H9 (cell line): ENCODE measurements around the gene OR10W1. TPM values are rescaled to one million over a fixed set of nuclear protein-coding genes. Genes with fewer than 3 reads are reported as not detected.

Experiments
- DNase-seq: peaks from one replicate; pipeline ENCODE4 v3.0.0-alpha.2; 2017
- H2AFZ ChIP-seq: one replicate; pipeline ENCODE4 v1.6.1; 2013; ENCODE audit warnings: mild to moderate bottlenecking, low read length, control low read depth, moderate library complexity
- H2AK5ac ChIP-seq: 2 replicates; pipeline ENCODE4 v1.6.1; 2013; ENCODE audit warnings: low read length, control low read depth, mixed read lengths; ENCODE audit not compliant: insufficient read length
- H2BK120ac ChIP-seq: one replicate; pipeline ENCODE4 v1.6.1; 2013; ENCODE audit warnings: low read depth, mild to moderate bottlenecking, low read length, control low read depth, inconsistent platforms; ENCODE audit not compliant: poor library complexity, severe bottlenecking
- H2BK12ac ChIP-seq: 2 replicates; pipeline ENCODE4 v1.6.1; 2013; ENCODE audit warnings: low read length, control low read depth, mixed read lengths, low read depth; ENCODE audit not compliant: insufficient read length
- H2BK15ac ChIP-seq: 2 replicates; pipeline ENCODE4 v1.6.1; 2013; ENCODE audit warnings: low read depth, low read length, control low read depth
- H2BK20ac ChIP-seq: one replicate; pipeline ENCODE4 v1.6.1; 2013; ENCODE audit warnings: low read depth, mild to moderate bottlenecking, low read length, control low read depth, inconsistent platforms; ENCODE audit not compliant: poor library complexity, severe bottlenecking
- H2BK5ac ChIP-seq: 2 replicates; pipeline ENCODE4 v1.6.1; 2013; ENCODE audit warnings: low read length, control low read depth, mixed read lengths; ENCODE audit not compliant: insufficient read length
- H3K14ac ChIP-seq: 2 replicates; pipeline ENCODE4 v1.6.1; 2013; ENCODE audit warnings: low read length, control low read depth; ENCODE audit not compliant: insufficient read depth
- H3K18ac ChIP-seq: 2 replicates; pipeline ENCODE4 v1.6.1; 2013; ENCODE audit warnings: low read depth, mild to moderate bottlenecking, mixed read lengths, low read length, control low read depth; ENCODE audit not compliant: insufficient read length
- H3K23ac ChIP-seq: 2 replicates; pipeline ENCODE4 v1.6.1; 2013; ENCODE audit warnings: low read length, control low read depth, mixed read lengths, low read depth; ENCODE audit not compliant: insufficient read length
- H3K23me2 ChIP-seq: 2 replicates; pipeline ENCODE4 v1.6.1; 2013; ENCODE audit warnings: low read depth, mild to moderate bottlenecking, mixed read lengths, low read length, control low read depth; ENCODE audit not compliant: insufficient read length, poor library complexity, severe bottlenecking
- H3K27ac ChIP-seq: 2 replicates; pipeline ENCODE4 v1.5.1; 2013; ENCODE audit warnings: low read length, control low read depth, mixed read lengths, low read depth; ENCODE audit not compliant: insufficient read length
- H3K27me3 ChIP-seq: 2 replicates; pipeline ENCODE4 v1.6.1; 2013; ENCODE audit warnings: low read length, control low read depth, inconsistent platforms; ENCODE audit not compliant: insufficient read depth
- H3K4ac ChIP-seq: 2 replicates; pipeline ENCODE4 v1.6.1; 2013; ENCODE audit warnings: low read depth, mild to moderate bottlenecking, control low read depth, inconsistent platforms, low read length, moderate library complexity
- H3K4me1 ChIP-seq: 2 replicates; pipeline ENCODE4 v1.6.1; 2013; ENCODE audit warnings: low read length, control low read depth, inconsistent platforms; ENCODE audit not compliant: insufficient read depth
- H3K4me2 ChIP-seq: 2 replicates; pipeline ENCODE4 v1.6.1; 2013; ENCODE audit warnings: low read length, control low read depth, mixed read lengths; ENCODE audit not compliant: insufficient read length, insufficient read depth
- H3K56ac ChIP-seq: 2 replicates; pipeline ENCODE4 v1.6.1; 2013; ENCODE audit warnings: low read depth, mild to moderate bottlenecking, mixed read lengths, low read length, control low read depth; ENCODE audit not compliant: insufficient read length
- H3K79me1 ChIP-seq: 2 replicates; pipeline ENCODE4 v1.6.1; 2013; ENCODE audit warnings: low read depth, mild to moderate bottlenecking, moderate library complexity, low read length, control low read depth, inconsistent platforms; ENCODE audit not compliant: insufficient read depth, poor library complexity, severe bottlenecking
- H3K79me2 ChIP-seq: 2 replicates; pipeline ENCODE4 v1.6.1; 2013; ENCODE audit warnings: low read length, control low read depth, inconsistent platforms; ENCODE audit not compliant: insufficient read depth
- H3K9ac ChIP-seq: 2 replicates; pipeline ENCODE4 v1.6.1; 2013; ENCODE audit warnings: low read length, control low read depth, mixed read lengths; ENCODE audit not compliant: insufficient read length; ENCODE audit errors: extremely low read depth
- H3K9me3 ChIP-seq: one replicate; pipeline ENCODE4 v1.6.1; 2013; ENCODE audit warnings: low read depth, low read length, inconsistent platforms; ENCODE audit not compliant: control insufficient read depth
- H3T11ph ChIP-seq: one replicate; pipeline ENCODE4 v1.6.1; 2013; ENCODE audit warnings: mild to moderate bottlenecking, low read length, control low read depth, inconsistent platforms
- H4K20me1 ChIP-seq: one replicate; pipeline ENCODE4 v1.6.1; 2013; ENCODE audit not compliant: control insufficient read depth, insufficient read length, insufficient read depth
- H4K5ac ChIP-seq: 2 replicates; pipeline ENCODE4 v1.6.1; 2013; ENCODE audit warnings: low read depth, mild to moderate bottlenecking, mixed read lengths, low read length, control low read depth; ENCODE audit not compliant: insufficient read length
- H4K8ac ChIP-seq: replicated peaks from 2 replicates; pipeline ENCODE4 v1.6.1; 2013; ENCODE audit warnings: low read length, control low read depth, mixed read lengths, low read depth; ENCODE audit not compliant: insufficient read length
- H4K91ac ChIP-seq: 2 replicates; pipeline ENCODE4 v1.6.1; 2013; ENCODE audit warnings: low read depth, mild to moderate bottlenecking, moderate library complexity, mixed read lengths, low read length, control low read depth; ENCODE audit not compliant: insufficient read length
- H3K27ac Mint-ChIP-seq, 3 experiments: 2 replicates in 2 of 3; 3 replicates in 1 of 3; pipeline ENCODE4 v1.8.0; 2020 to 2021; ENCODE audit warnings: mixed read lengths in 3 of 3, mild to moderate bottlenecking in 1 of 3, moderate library complexity in 1 of 3
- H3K27me3 Mint-ChIP-seq: 2 replicates; pipeline ENCODE4 v1.8.0; 2021; ENCODE audit warnings: low read depth, mild to moderate bottlenecking, moderate library complexity, mixed read lengths
- H3K36me3 Mint-ChIP-seq, 3 experiments: 2 replicates in 2 of 3; 3 replicates in 1 of 3; pipeline ENCODE4 v1.8.0; 2020 to 2021; ENCODE audit warnings: low read depth in 3 of 3, mixed read lengths in 3 of 3; ENCODE audit not compliant: insufficient read depth in 1 of 3
- H3K4me1 Mint-ChIP-seq, 2 experiments: 2 replicates each; pipeline ENCODE4 v1.8.0; 2020; ENCODE audit warnings: mixed read lengths in 2 of 2
- H3K4me3 Mint-ChIP-seq, 2 experiments: 2 replicates in 1 of 2; 3 replicates in 1 of 2; pipeline ENCODE4 v1.8.0; 2020 to 2021; ENCODE audit warnings: mild to moderate bottlenecking in 2 of 2, mixed read lengths in 2 of 2, moderate library complexity in 1 of 2
- H3K9me3 Mint-ChIP-seq, 2 experiments: 2 replicates in 1 of 2; 3 replicates in 1 of 2; pipeline ENCODE4 v1.8.0; 2020; ENCODE audit warnings: mild to moderate bottlenecking in 2 of 2, mixed read lengths in 2 of 2, moderate library complexity in 1 of 2
- WGBS: extraction: QIAGEN DNeasy Blood & Tissue Kit; methylation state at CpG from one replicate; pipeline ENCODE4 v1.1.7; 2013; ENCODE audit warnings: missing lambda C conversion rate, low lambda C conversion rate, mixed read lengths; ENCODE audit not compliant: insufficient read length; ENCODE audit errors: extremely low coverage; 5-methylcytosine and 5-hydroxymethylcytosine counted together
- total RNA-seq: library from RNA; stranded (reverse); gene quantifications from 2 replicates; pipeline ENCODE4 v1.2.1, GENCODE V29; 2021
- TF ChIP-seq, protein P1 (sequence below): fragments of 200-600 bp; sonication (generic); conservative IDR thresholded peaks from 3 replicates; pipeline ENCODE4 v1.8.0; 2021; ENCODE audit warnings: antibody characterized with exemption, mild to moderate bottlenecking

OR10W1 gene
- total RNA-seq, 1 experiment from 2014 or later, result not detected

DNA sequence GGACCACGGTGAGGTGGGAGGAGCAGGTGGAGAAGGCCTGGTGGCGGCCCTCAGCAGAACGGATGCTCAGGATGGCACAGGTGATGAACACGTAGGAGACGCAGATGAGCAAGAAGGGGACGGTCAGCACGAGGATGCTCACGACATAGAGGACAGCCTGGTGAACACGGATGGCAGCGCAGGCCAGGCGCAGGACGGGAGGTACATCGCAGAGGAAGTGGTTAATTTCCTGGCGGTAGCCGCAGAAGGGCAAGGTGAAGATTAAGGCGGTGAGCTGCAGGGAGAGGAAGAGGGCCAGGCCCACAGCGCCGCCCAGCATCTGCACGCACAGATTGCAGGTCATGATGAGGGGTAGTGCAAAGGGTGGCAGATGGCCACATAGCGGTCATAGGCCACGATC lies 24.0 kb upstream of the OR10W1 start:
- H2BK20ac ChIP-seq, result no peak overlapping the region
- H3K4me1 Mint-ChIP-seq, result peaks cover 0 to 2% of the 10 kb centered on the region in 2 experiments; a peak in 1 of 4 replicates
- no peak overlapping the region for H2AFZ ChIP-seq
- no peaks in the 10 kb centered on the region for H3K27me3 ChIP-seq
- H3K27ac Mint-ChIP-seq, result no peak overlapping the region
- H3K23me2 ChIP-seq, result no peaks in the 10 kb centered on the region
- no peak overlapping the region for H2BK15ac ChIP-seq
- no CpG with 5 or more reads among the region's 21 CpGs for WGBS
- H3K23ac ChIP-seq, result no peak overlapping the region
- H3K4me2 ChIP-seq, result no peak overlapping the region
- H2BK5ac ChIP-seq, result no peak overlapping the region
- no peak overlapping the region for H3K27ac ChIP-seq
- peaks cover 0 to 9% (median 0%) of the 10 kb centered on the region in 3 experiments; a peak in 3 of 7 replicates for H3K36me3 Mint-ChIP-seq
- H3K56ac ChIP-seq, result no peak overlapping the region
- H4K91ac ChIP-seq, result no peak overlapping the region
- H4K20me1 ChIP-seq, result no peaks in the 10 kb centered on the region
- no peak overlapping the region for H3K14ac ChIP-seq
- TF ChIP-seq, protein P1, sequence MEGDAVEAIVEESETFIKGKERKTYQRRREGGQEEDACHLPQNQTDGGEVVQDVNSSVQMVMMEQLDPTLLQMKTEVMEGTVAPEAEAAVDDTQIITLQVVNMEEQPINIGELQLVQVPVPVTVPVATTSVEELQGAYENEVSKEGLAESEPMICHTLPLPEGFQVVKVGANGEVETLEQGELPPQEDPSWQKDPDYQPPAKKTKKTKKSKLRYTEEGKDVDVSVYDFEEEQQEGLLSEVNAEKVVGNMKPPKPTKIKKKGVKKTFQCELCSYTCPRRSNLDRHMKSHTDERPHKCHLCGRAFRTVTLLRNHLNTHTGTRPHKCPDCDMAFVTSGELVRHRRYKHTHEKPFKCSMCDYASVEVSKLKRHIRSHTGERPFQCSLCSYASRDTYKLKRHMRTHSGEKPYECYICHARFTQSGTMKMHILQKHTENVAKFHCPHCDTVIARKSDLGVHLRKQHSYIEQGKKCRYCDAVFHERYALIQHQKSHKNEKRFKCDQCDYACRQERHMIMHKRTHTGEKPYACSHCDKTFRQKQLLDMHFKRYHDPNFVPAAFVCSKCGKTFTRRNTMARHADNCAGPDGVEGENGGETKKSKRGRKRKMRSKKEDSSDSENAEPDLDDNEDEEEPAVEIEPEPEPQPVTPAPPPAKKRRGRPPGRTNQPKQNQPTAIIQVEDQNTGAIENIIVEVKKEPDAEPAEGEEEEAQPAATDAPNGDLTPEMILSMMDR, result no peak
- no peak overlapping the region for H4K8ac ChIP-seq
- no peak overlapping the region for H4K5ac ChIP-seq
- no peak overlapping the region for H2BK12ac ChIP-seq
- H3K9ac ChIP-seq, result no peak overlapping the region
- H3T11ph ChIP-seq, result no peak overlapping the region
- H2AK5ac ChIP-seq, result no peak overlapping the region
- H3K79me2 ChIP-seq, result no peaks in the 10 kb centered on the region
- no peaks in the 10 kb centered on the region for H3K9me3 ChIP-seq
- peaks cover 8 to 12% of the 10 kb centered on the region in 2 experiments; a peak in 4 of 5 replicates for H3K9me3 Mint-ChIP-seq
- no peaks in the 10 kb centered on the region for H3K79me1 ChIP-seq
- no peak overlapping the region for H2BK120ac ChIP-seq
- H3K4ac ChIP-seq, result no peak overlapping the region
- no peak overlapping the region for H3K4me3 Mint-ChIP-seq
- DNase-seq, result no peak
- H3K27me3 Mint-ChIP-seq, result peaks cover 4% of the 10 kb centered on the region
- no peaks in the 10 kb centered on the region for H3K4me1 ChIP-seq
- H3K18ac ChIP-seq, result no peak overlapping the region
